Colonic mucosa (tissue), 4 donors: ENCODE measurements around the gene DPF3. TPM values are rescaled to one million over a fixed set of nuclear protein-coding genes. Genes with fewer than 3 reads are reported as not detected.

Experiments
- DNase-seq: peaks from one replicate; pipeline ENCODE4 v3.0.0-alpha.2; 2020
- H3K27ac ChIP-seq: fragments of 200-600 bp; one replicate; pipeline ENCODE4 v1.8.0; 2021
- H3K27me3 ChIP-seq: fragments of 200-600 bp; one replicate; pipeline ENCODE4 v1.8.0; 2021
- H3K36me3 ChIP-seq: fragments of 200-600 bp; one replicate; pipeline ENCODE4 v1.8.0; 2021
- H3K4me1 ChIP-seq: fragments of 200-600 bp; one replicate; pipeline ENCODE4 v1.8.0; 2021; ENCODE audit warnings: mild to moderate bottlenecking
- H3K4me3 ChIP-seq: fragments of 200-600 bp; one replicate; pipeline ENCODE4 v1.8.0; 2021
- H3K9ac ChIP-seq, 2 donors: one replicate each; pipeline ENCODE4 v1.7.0; 2013; ENCODE audit warnings: control low read depth in 2 of 2, low read depth in 2 of 2, low read length in 2 of 2
- H3K9me3 ChIP-seq: fragments of 200-600 bp; one replicate; pipeline ENCODE4 v1.8.0; 2021
- intact Hi-C: fragments of 100-400 bp; cut with DNase I; formaldehyde crosslinking; loops from one replicate; pipeline ENCODE4 v1.14.1; 2022
- total RNA-seq, 2 donors: library from RNA; stranded (reverse); fragmentation: NEBNext Ultra II Directional in 1 of 2; extraction: Animal tissue kit (Norgen Biotek cat#: 25700) in 1 of 2; gene quantifications; one replicate each; pipeline ENCODE4 v1.2.1, GENCODE V29; 2021
- TF ChIP-seq, protein P1 (sequence below): fragments of 200-600 bp; IDR thresholded peaks from one replicate; pipeline ENCODE4 v1.8.0; 2022; ENCODE audit warnings: antibody characterized with exemption, mild to moderate bottlenecking
- donor health status: healthy.
- donor health status: DM: no; HTN: no; CAD: no.
- donor health status: DM: no; HTN: no; CAD: no.

Gene DPF3
- total RNA-seq, 2 donors from 2014 or later, result 6.7 to 14.0 TPM

DNA sequence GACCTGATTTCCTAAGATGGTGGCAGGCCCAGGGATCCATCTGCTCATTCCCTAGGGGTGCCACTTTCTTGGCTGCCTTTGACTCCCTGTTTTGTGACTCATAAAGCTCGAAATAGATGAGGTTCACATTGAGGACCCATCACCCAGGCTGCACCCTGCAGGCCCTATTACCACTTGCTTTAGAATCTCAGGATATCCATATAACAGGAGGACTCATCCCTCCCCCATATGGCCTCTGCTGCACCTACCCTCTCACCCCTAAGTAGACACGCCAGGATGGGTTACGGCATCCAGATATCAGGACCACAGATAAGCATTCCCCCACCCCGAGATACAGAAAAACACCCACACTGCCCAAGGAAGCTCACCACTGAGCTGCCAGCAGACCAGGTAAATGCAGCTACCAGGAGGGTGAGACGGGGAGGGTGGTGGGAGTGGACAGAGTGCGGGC is 155.7 kb downstream of the DPF3 start:
- DNase-seq, result peak; percentile 3
- Histone ChIP-seq H3K27me3 (no peaks in the 10 kb centered on the region), H3K9ac (no peak overlapping the region), H3K27ac (no peak overlapping the region), H3K4me1 (no peaks in the 10 kb centered on the region), H3K4me3 (no peak overlapping the region), H3K9me3 (no peaks in the 10 kb centered on the region), H3K36me3 (no peaks in the 10 kb centered on the region)
- intact Hi-C loops, result no loop called here
- TF ChIP-seq, protein P1, sequence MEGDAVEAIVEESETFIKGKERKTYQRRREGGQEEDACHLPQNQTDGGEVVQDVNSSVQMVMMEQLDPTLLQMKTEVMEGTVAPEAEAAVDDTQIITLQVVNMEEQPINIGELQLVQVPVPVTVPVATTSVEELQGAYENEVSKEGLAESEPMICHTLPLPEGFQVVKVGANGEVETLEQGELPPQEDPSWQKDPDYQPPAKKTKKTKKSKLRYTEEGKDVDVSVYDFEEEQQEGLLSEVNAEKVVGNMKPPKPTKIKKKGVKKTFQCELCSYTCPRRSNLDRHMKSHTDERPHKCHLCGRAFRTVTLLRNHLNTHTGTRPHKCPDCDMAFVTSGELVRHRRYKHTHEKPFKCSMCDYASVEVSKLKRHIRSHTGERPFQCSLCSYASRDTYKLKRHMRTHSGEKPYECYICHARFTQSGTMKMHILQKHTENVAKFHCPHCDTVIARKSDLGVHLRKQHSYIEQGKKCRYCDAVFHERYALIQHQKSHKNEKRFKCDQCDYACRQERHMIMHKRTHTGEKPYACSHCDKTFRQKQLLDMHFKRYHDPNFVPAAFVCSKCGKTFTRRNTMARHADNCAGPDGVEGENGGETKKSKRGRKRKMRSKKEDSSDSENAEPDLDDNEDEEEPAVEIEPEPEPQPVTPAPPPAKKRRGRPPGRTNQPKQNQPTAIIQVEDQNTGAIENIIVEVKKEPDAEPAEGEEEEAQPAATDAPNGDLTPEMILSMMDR, result no peak

DNA sequence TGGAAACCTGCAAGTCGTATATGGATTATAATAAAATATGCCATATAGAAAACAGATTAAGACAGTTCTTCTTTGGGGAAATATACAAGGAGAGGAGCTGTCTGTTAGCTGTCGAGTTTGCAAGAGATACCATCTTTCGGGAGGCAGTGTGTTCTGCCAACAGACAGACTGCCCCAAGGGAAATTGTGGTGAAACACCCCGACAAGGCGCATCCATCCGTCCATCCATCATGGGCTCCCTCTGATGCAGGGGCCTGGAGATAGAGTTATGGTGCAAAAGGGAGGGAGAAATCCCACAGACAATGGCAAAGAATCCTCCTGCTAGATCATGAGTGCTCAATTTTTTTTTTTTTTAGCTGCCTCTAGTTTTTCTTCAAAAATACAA is 156.3 kb downstream of the DPF3 start:
- no peak for DNase-seq
- H3K4me1 ChIP-seq, result no peaks in the 10 kb centered on the region
- no peak overlapping the region for H3K27ac ChIP-seq
- no peak overlapping the region for H3K9ac ChIP-seq
- no peaks in the 10 kb centered on the region for H3K36me3 ChIP-seq
- TF ChIP-seq, protein P1, result no peak
- no peak overlapping the region for H3K4me3 ChIP-seq
- no peaks in the 10 kb centered on the region for H3K9me3 ChIP-seq
- intact Hi-C loops, result no loop called here
- H3K27me3 ChIP-seq, result no peaks in the 10 kb centered on the region

DNA sequence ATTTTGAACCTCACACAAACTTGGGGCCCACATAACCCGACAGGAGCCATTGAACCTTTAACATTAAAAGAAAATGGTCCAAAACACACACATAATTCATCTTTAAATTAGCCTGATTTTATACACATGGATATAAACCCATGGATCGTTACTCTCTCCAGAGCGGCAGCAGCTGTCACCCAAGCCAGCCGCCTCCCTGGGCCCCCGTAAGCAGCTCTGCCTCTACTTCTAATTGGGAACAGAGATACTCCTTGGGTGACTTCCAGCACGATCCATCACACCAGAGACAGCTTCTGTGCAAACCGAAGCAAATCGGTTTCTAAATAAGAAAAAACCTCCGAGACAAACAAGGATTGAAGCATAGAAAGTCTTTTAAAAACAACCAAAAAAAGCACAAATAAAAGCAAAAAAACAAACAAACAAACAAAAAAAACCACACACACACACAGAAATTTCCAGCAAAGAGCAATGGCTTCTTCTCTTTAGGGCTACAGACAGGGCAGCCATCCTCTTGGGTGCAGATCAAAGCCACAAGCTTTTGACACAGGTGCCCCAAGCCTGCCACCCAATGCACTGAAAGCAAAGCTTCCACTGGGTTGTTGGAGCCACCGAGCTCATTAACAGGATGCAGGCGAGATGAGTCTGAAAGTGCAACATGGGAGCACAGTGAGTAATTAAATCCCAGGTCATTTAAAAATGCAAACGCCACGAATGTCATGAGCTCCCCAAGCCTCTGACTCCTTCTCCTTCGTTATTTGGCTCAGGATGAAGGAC is 156.9 kb downstream of the DPF3 start:
- intact Hi-C loops, result no loop called here
- DNase-seq, result no peak
- no peak overlapping the region for H3K27ac ChIP-seq
- no peaks in the 10 kb centered on the region for H3K27me3 ChIP-seq
- H3K4me3 ChIP-seq, result no peak overlapping the region
- H3K9me3 ChIP-seq, result no peaks in the 10 kb centered on the region
- no peaks in the 10 kb centered on the region for H3K36me3 ChIP-seq
- TF ChIP-seq, protein P1, result no peak
- no peak overlapping the region for H3K9ac ChIP-seq
- no peaks in the 10 kb centered on the region for H3K4me1 ChIP-seq

GRCh38 chr14:72736308-72736707 is 157.6 kb downstream of the DPF3 start:
- no peaks in the 10 kb centered on the region for H3K9me3 ChIP-seq
- H3K27me3 ChIP-seq, result no peaks in the 10 kb centered on the region
- no peak overlapping the region for H3K27ac ChIP-seq
- intact Hi-C loops, result no loop called here
- H3K4me1 ChIP-seq, result no peaks in the 10 kb centered on the region
- no peak overlapping the region for H3K4me3 ChIP-seq
- DNase-seq, result no peak
- H3K9ac ChIP-seq, result no peak overlapping the region
- TF ChIP-seq, protein P1, result no peak
- no peaks in the 10 kb centered on the region for H3K36me3 ChIP-seq

DNA sequence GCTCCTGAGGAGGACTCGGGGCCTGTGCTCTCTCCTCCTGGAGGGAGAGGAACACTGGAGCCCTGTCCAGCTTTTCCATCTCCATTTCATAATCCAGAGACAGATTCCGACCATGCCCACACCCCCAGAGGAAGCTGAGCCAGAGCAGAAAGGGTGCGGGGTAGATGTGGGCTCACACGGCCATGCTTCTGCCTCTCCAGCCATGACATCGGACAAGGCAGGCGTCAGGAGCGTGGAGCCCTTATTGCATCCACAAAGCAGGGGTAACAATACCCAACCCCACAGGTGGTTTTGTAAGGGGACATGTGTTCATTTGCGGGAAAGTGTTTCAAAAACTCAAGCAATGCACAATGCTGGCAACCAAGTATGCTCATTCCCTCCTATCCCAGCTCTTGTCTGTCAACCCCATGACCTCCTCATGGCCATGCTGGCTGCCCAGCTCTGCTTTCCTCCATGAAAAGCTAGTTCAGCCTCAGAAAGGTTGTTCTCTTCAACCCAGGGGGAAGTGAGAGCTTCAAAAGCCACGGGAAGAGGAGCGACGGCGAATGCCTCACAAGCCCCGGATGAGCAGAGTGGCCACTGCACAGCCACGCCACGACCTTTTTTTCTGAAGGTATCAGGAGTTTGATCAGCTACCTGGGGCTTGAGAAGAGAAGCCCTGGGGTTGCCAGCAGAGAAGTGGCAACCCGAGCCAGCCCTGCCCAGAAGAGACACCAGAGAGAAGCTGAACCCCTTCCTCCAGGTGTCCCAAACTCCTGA is 161.7 kb downstream of the DPF3 start:
- Histone ChIP-seq H3K4me1 (no peaks in the 10 kb centered on the region), H3K27ac (no peak overlapping the region), H3K27me3 (no peaks in the 10 kb centered on the region), H3K9me3 (no peaks in the 10 kb centered on the region), H3K9ac (no peak overlapping the region), H3K4me3 (no peak overlapping the region), H3K36me3 (no peaks in the 10 kb centered on the region)
- TF ChIP-seq, protein P1, result no peak
- intact Hi-C loops, result no loop called here
- no peak for DNase-seq
